ENCODE measurements around the gene SUSD3. TPM values are rescaled to one million over a fixed set of nuclear protein-coding genes. Genes with fewer than 3 reads are reported as not detected.

The SUSD3 gene
- total and polyA plus RNA-seq, 4 experiments from 2014 or later, result 58.3 to 199 (median 106) TPM

GRCh38 chr9:93039976-93040375 is 18.5 kb upstream of the SUSD3 start:
- Histone ChIP-seq H3K9me3 (ENCODE audit: control insufficient read depth in 1 of 2, low read length in 2 of 2) (no peaks in the 10 kb centered on the region), H3K36me3 (ENCODE audit: insufficient read depth, low read length) (peaks cover 14% of the 10 kb centered on the region), H3K4me3 (ENCODE audit: low read length in 2 of 2) (no peak overlapping the region), H3K4me1 (ENCODE audit: insufficient read depth, low read length) (peaks cover 58% of the 10 kb centered on the region), H3K27me3 (ENCODE audit: insufficient read depth, low read length) (no peaks in the 10 kb centered on the region), H3K27ac (ENCODE audit: low read depth, low read length) (no peak overlapping the region)
- peak in 1 of 5 donors; percentile 14 for DNase-seq
- CTCF ChIA-PET (ENCODE audit: partially characterized antibody), result no interaction called here
- H3K4me3 Mint-ChIP-seq, result no peak overlapping the region
- H3K9me3 Mint-ChIP-seq, result peaks cover 0 to 4% (median 0%) of the 10 kb centered on the region in 8 donors
- peak overlapping the region in 5 of 7 donors; percentile 37 to 86 (median 70) for H3K27ac Mint-ChIP-seq
- H3K36me3 Mint-ChIP-seq, result peaks cover 0 to 13% of the 10 kb centered on the region in 2 donors
- H3K27me3 Mint-ChIP-seq, result no peaks in the 10 kb centered on the region
- intact Hi-C loops (cut with micrococcal nuclease), result no loop called here
- POLR2A ChIA-PET (ENCODE audit: partially characterized antibody), result interaction anchor here (0.8 to 23.8 kb wide), 6 partner anchors 8 to 55 kb away, joined by 3 to 654 read pairs (median 12); partner anchors contain the start of genes CARD19 and SUSD3
- H3K4me1 Mint-ChIP-seq, result peaks cover 27 to 76% (median 47%) of the 10 kb centered on the region in 4 donors

GRCh38 chr9:93040409-93040808 is 18.1 kb upstream of the SUSD3 start:
- no peak overlapping the region for H3K4me3 Mint-ChIP-seq
- Histone ChIP-seq H3K27me3 (ENCODE audit: insufficient read depth, low read length) (no peaks in the 10 kb centered on the region), H3K36me3 (ENCODE audit: insufficient read depth, low read length) (peaks cover 9% of the 10 kb centered on the region), H3K27ac (ENCODE audit: low read depth, low read length) (no peak overlapping the region), H3K9me3 (ENCODE audit: control insufficient read depth in 1 of 2, low read length in 2 of 2) (no peaks in the 10 kb centered on the region), H3K4me3 (ENCODE audit: low read length in 2 of 2) (no peak overlapping the region), H3K4me1 (ENCODE audit: insufficient read depth, low read length) (peaks cover 58% of the 10 kb centered on the region)
- peak overlapping the region in 5 of 7 donors; percentile 37 to 78 (median 63) for H3K27ac Mint-ChIP-seq
- DNase-seq, result peak in 1 of 5 donors; percentile 5
- H3K9me3 Mint-ChIP-seq, result peaks cover 0 to 4% (median 0%) of the 10 kb centered on the region in 8 donors
- no peaks in the 10 kb centered on the region for H3K27me3 Mint-ChIP-seq
- ChIA-PET POLR2A (ENCODE audit: partially characterized antibody) (interaction anchor here (0.6 to 23.8 kb wide), 9 partner anchors 8 to 86 kb away, joined by 3 to 654 read pairs (median 7); partner anchors contain the start of genes CARD19 and SUSD3), CTCF (ENCODE audit: partially characterized antibody) (interaction anchor here (1.2 to 1.5 kb wide), 2 partner anchors 12 to 37 kb away, joined by 4 to 6 read pairs; no protein-coding TSS in a partner anchor)
- H3K4me1 Mint-ChIP-seq, result peaks cover 27 to 72% (median 47%) of the 10 kb centered on the region in 4 donors
- intact Hi-C loops (cut with micrococcal nuclease), result no loop called here
- peaks cover 0 to 12% of the 10 kb centered on the region in 2 donors for H3K36me3 Mint-ChIP-seq

DNA sequence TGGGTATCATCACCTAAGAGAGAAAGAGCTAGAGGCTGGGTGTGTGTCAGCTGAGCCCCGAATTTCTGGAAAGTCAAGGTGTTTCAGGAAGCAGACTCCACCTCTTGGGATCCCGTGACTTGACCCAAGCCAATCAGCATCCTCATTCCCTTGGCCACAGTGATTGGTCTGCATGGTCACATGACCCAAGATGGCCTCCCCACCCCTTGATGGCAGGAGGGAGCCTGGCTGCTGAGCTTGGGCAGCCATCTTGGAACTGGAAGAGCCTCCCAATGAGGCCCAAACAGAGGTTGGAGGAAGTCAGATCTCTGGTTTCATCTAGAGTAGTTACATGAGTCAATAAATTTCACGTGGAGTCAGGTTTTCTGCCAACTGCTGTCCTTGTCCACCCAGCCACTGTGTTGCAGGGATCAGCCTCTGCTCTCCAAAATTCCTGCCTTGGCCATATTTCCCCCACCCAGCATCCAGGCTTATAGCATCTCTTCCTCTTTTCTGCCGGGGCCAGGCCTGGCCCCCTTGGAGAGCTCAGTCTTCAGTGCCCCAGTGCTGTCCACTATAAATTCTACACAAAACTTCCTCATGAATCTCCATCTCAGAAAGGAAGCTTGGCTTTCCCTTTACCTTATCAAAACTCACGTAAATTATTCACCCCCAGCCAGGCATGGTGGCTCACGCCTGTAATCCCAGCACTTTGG is 17.2 kb upstream of the SUSD3 start:
- POLR2A ChIA-PET (ENCODE audit: partially characterized antibody), result interaction anchor here (0.6 to 23.8 kb wide), 10 partner anchors 9 to 87 kb away, joined by 3 to 654 read pairs (median 6); partner anchors contain the start of genes CARD19 and SUSD3
- peak in 1 of 5 donors; percentile 15 for DNase-seq
- CTCF ChIA-PET (ENCODE audit: partially characterized antibody), result interaction anchor here (1.2 to 1.6 kb wide), 4 partner anchors 13 to 68 kb away, joined by 3 to 6 read pairs (median 4); no protein-coding TSS in a partner anchor
- Mint-ChIP-seq H3K9me3 (peaks cover 0 to 4% (median 0%) of the 10 kb centered on the region in 8 donors), H3K27me3 (no peaks in the 10 kb centered on the region), H3K27ac (peak overlapping the region; percentile 41 to 78 (median 74)), H3K4me3 (peak overlapping the region in 3 of 8 donors; percentile 8 to 31 (median 24)), H3K4me1 (peaks cover 27 to 64% (median 44%) of the 10 kb centered on the region in 4 donors), H3K36me3 (peaks cover 0 to 5% of the 10 kb centered on the region in 2 donors)
- intact Hi-C loops (cut with micrococcal nuclease), result no loop called here
- Histone ChIP-seq H3K36me3 (ENCODE audit: insufficient read depth, low read length) (peaks cover under 1% of the 10 kb centered on the region), H3K4me3 (ENCODE audit: low read length in 2 of 2) (no peak overlapping the region), H3K9me3 (ENCODE audit: control insufficient read depth in 1 of 2, low read length in 2 of 2) (no peaks in the 10 kb centered on the region), H3K27ac (ENCODE audit: low read depth, low read length) (no peak overlapping the region), H3K4me1 (ENCODE audit: insufficient read depth, low read length) (peaks cover 51% of the 10 kb centered on the region), H3K27me3 (ENCODE audit: insufficient read depth, low read length) (no peaks in the 10 kb centered on the region)

DNA sequence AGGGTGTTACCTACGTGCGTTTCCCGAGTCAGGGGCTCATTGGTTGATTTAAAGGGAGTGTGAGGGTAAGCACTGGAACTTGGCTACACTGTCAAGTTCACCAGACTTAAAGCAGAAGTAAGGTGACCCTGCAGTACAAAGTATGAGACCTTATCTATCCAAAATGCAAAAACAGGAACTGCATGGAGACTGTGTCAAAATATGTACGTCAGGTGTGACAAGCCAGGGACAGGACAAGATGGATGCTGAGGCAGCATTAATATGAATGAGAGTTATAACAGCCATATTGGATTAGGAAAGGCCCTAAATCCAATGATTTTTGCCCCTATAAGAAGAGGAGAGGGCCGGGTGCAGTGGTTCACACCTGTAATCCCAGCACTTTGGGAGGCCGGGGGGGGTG is 15.4 kb upstream of the SUSD3 start:
- ChIA-PET POLR2A (ENCODE audit: partially characterized antibody) (interaction anchor here (1.7 to 23.8 kb wide), 3 partner anchors 14 to 24 kb away, joined by 6 to 654 read pairs (median 322); partner anchors contain the start of gene SUSD3), CTCF (ENCODE audit: partially characterized antibody) (no interaction called here)
- Mint-ChIP-seq H3K36me3 (no peaks in the 10 kb centered on the region), H3K9me3 (peaks cover 0 to 4% (median 0%) of the 10 kb centered on the region in 8 donors), H3K4me3 (peak overlapping the region in 2 of 8 donors; percentile 26 to 43), H3K27ac (peak overlapping the region in 5 of 7 donors; percentile 42 to 90 (median 51)), H3K4me1 (peaks cover 22 to 58% (median 35%) of the 10 kb centered on the region in 4 donors), H3K27me3 (no peaks in the 10 kb centered on the region)
- no peaks in the 10 kb centered on the region for H3K27me3 ChIP-seq (ENCODE audit: insufficient read depth, low read length)
- no peak overlapping the region for H3K4me3 ChIP-seq (ENCODE audit: low read length in 2 of 2)
- H3K9me3 ChIP-seq (ENCODE audit: control insufficient read depth in 1 of 2, low read length in 2 of 2), result no peaks in the 10 kb centered on the region
- peak in 1 of 5 donors; percentile 4 for DNase-seq
- no peak overlapping the region for H3K27ac ChIP-seq (ENCODE audit: low read depth, low read length)
- peaks cover 32% of the 10 kb centered on the region for H3K4me1 ChIP-seq (ENCODE audit: insufficient read depth, low read length)
- H3K36me3 ChIP-seq (ENCODE audit: insufficient read depth, low read length), result no peaks in the 10 kb centered on the region
- intact Hi-C loops (cut with micrococcal nuclease), result no loop called here

GRCh38 chr9:93045521-93045920 is 13.0 kb upstream of the SUSD3 start:
- ChIA-PET POLR2A (ENCODE audit: partially characterized antibody) (interaction anchor here (0.6 to 23.8 kb wide), 2 partner anchors 26 to 540 kb away, joined by 5 to 322 read pairs; no protein-coding TSS in a partner anchor), CTCF (ENCODE audit: partially characterized antibody) (no interaction called here)
- Mint-ChIP-seq H3K27me3 (no peaks in the 10 kb centered on the region), H3K9me3 (peaks cover 0 to 4% (median 0%) of the 10 kb centered on the region in 8 donors), H3K4me3 (no peak overlapping the region), H3K36me3 (no peaks in the 10 kb centered on the region), H3K4me1 (peaks cover 24 to 54% (median 26%) of the 10 kb centered on the region in 4 donors), H3K27ac (peak overlapping the region in 2 of 7 donors; percentile 24 to 41)
- H3K36me3 ChIP-seq (ENCODE audit: insufficient read depth, low read length), result no peaks in the 10 kb centered on the region
- no peak for DNase-seq
- peaks cover 29% of the 10 kb centered on the region for H3K4me1 ChIP-seq (ENCODE audit: insufficient read depth, low read length)
- intact Hi-C loops (cut with micrococcal nuclease), result no loop called here
- no peaks in the 10 kb centered on the region for H3K27me3 ChIP-seq (ENCODE audit: insufficient read depth, low read length)
- H3K27ac ChIP-seq (ENCODE audit: low read depth, low read length), result no peak overlapping the region
- H3K9me3 ChIP-seq (ENCODE audit: control insufficient read depth in 1 of 2, low read length in 2 of 2), result no peaks in the 10 kb centered on the region
- no peak overlapping the region for H3K4me3 ChIP-seq (ENCODE audit: low read length in 2 of 2)

GRCh38 chr9:93048566-93049448 is 9.7 kb upstream of the SUSD3 start:
- CTCF ChIA-PET (ENCODE audit: partially characterized antibody), result no interaction called here
- POLR2A ChIA-PET (ENCODE audit: partially characterized antibody), result interaction anchor here (0.6 to 23.2 kb wide), 4 partner anchors 12 to 29 kb away, joined by 4 to 654 read pairs (median 14); no protein-coding TSS in a partner anchor
- H3K27ac Mint-ChIP-seq, result peak overlapping the region in 2 of 7 donors; percentile 51 to 52
- Histone ChIP-seq H3K36me3 (ENCODE audit: insufficient read depth, low read length) (no peaks in the 10 kb centered on the region), H3K4me1 (ENCODE audit: insufficient read depth, low read length) (peaks cover 11% of the 10 kb centered on the region), H3K27ac (ENCODE audit: low read depth, low read length) (no peak overlapping the region), H3K27me3 (ENCODE audit: insufficient read depth, low read length) (no peaks in the 10 kb centered on the region), H3K4me3 (ENCODE audit: low read length in 2 of 2) (no peak overlapping the region), H3K9me3 (ENCODE audit: control insufficient read depth in 1 of 2, low read length in 2 of 2) (no peaks in the 10 kb centered on the region)
- intact Hi-C loops (cut with micrococcal nuclease), result no loop called here
- H3K9me3 Mint-ChIP-seq, result no peaks in the 10 kb centered on the region
- DNase-seq, result peak in 1 of 5 donors; percentile 32
- H3K36me3 Mint-ChIP-seq, result no peaks in the 10 kb centered on the region
- peaks cover 8 to 34% (median 10%) of the 10 kb centered on the region in 4 donors for H3K4me1 Mint-ChIP-seq
- peak overlapping the region in 2 of 8 donors; percentile 27 to 35 for H3K4me3 Mint-ChIP-seq
- H3K27me3 Mint-ChIP-seq, result no peaks in the 10 kb centered on the region
